ENCODE data around the gene UBL7. TPM values are rescaled to one million over a fixed set of nuclear protein-coding genes. Genes with fewer than 3 reads are reported as not detected.

The UBL7 gene
- polyA plus RNA-seq, 1 donor from 2014 or later, result 70.7 TPM

- H3K9ac ChIP-seq (ENCODE audit: low read length), result no peak overlapping the region
- no peaks in the 10 kb centered on the region for H3K79me2 ChIP-seq (replicated peaks; ENCODE audit: insufficient read depth, low read length)
- no peak overlapping the region for H3K4me3 ChIP-seq (ENCODE audit: low read length)
- no peak overlapping the region for H2AFZ ChIP-seq (ENCODE audit: low read depth, low read length)
- H3K9me3 ChIP-seq (ENCODE audit: low read length), result no peaks in the 10 kb centered on the region
- H3K4me2 ChIP-seq (ENCODE audit: low read length), result no peak overlapping the region
- TF ChIP-seq EP300 (conservative IDR thresholded peaks at IDR 0.05; ENCODE audit: poor library complexity, severe bottlenecking) (no peak), REST (IDR thresholded peaks at IDR 0.05; ENCODE audit: borderline replicate concordance) (no peak), TAF1 (IDR thresholded peaks at IDR 0.05; ENCODE audit: low read depth) (no peak), EZH2 (IDR thresholded peaks at IDR 0.05; ENCODE audit: borderline replicate concordance, insufficient read depth, low read length, poor library complexity, severe bottlenecking) (no peak), RAD21 (conservative IDR thresholded peaks at IDR 0.05) (no peak), MXI1 (conservative IDR thresholded peaks at IDR 0.05; ENCODE audit: poor library complexity, severe bottlenecking) (no peak), POLR2AphosphoS5 (IDR thresholded peaks at IDR 0.05) (no peak), SMC3 (conservative IDR thresholded peaks at IDR 0.05; ENCODE audit: poor library complexity) (no peak), CTCF (IDR thresholded peaks at IDR 0.05; ENCODE audit: poor library complexity, severe bottlenecking) (no peak)
- no peaks in the 10 kb centered on the region for H3F3A ChIP-seq (ENCODE audit: insufficient read depth, low read length, poor library complexity, severe bottlenecking)
- H3K27ac ChIP-seq (ENCODE audit: low read length), result no peak overlapping the region
- no peaks in the 10 kb centered on the region for H3K36me3 ChIP-seq (ENCODE audit: insufficient read depth, low read length)
- H3K27me3 ChIP-seq (ENCODE audit: insufficient read depth, low read depth, low read length), result no peaks in the 10 kb centered on the region
- no peaks in the 10 kb centered on the region for H3K9me2 ChIP-seq (ENCODE audit: insufficient read depth, low read length)
- H4K20me1 ChIP-seq (ENCODE audit: insufficient read depth), result no peaks in the 10 kb centered on the region
These were observed 36.6 kb upstream of the UBL7 start for GRCh38 chr15:74497584-74497983.

GRCh38 chr15:74496648-74497047, 35.7 kb upstream of the UBL7 start:
- Histone ChIP-seq H3K27ac (ENCODE audit: low read length) (no peak overlapping the region), H3K79me2 (replicated peaks; ENCODE audit: insufficient read depth, low read length) (no peaks in the 10 kb centered on the region), H3K4me3 (ENCODE audit: low read length) (no peak overlapping the region), H3K9me3 (ENCODE audit: low read length) (no peaks in the 10 kb centered on the region), H3K27me3 (ENCODE audit: insufficient read depth, low read depth, low read length) (no peaks in the 10 kb centered on the region), H3F3A (ENCODE audit: insufficient read depth, low read length, poor library complexity, severe bottlenecking) (no peaks in the 10 kb centered on the region), H3K36me3 (ENCODE audit: insufficient read depth, low read length) (no peaks in the 10 kb centered on the region), H2AFZ (ENCODE audit: low read depth, low read length) (no peak overlapping the region), H3K9ac (ENCODE audit: low read length) (no peak overlapping the region), H3K4me2 (ENCODE audit: low read length) (no peak overlapping the region), H4K20me1 (ENCODE audit: insufficient read depth) (no peaks in the 10 kb centered on the region), H3K9me2 (ENCODE audit: insufficient read depth, low read length) (no peaks in the 10 kb centered on the region)
- no peak for TF ChIP-seq SMC3 (conservative IDR thresholded peaks at IDR 0.05; ENCODE audit: poor library complexity)
- TF ChIP-seq POLR2AphosphoS5 (IDR thresholded peaks at IDR 0.05), result no peak
- TF ChIP-seq RAD21 (conservative IDR thresholded peaks at IDR 0.05), result no peak
- TF ChIP-seq MXI1 (conservative IDR thresholded peaks at IDR 0.05; ENCODE audit: poor library complexity, severe bottlenecking), result no peak
- no peak for TF ChIP-seq REST (IDR thresholded peaks at IDR 0.05; ENCODE audit: borderline replicate concordance)
- TF ChIP-seq CTCF (IDR thresholded peaks at IDR 0.05; ENCODE audit: poor library complexity, severe bottlenecking), result no peak
- no peak for TF ChIP-seq EZH2 (IDR thresholded peaks at IDR 0.05; ENCODE audit: borderline replicate concordance, insufficient read depth, low read length, poor library complexity, severe bottlenecking)
- TF ChIP-seq EP300 (conservative IDR thresholded peaks at IDR 0.05; ENCODE audit: poor library complexity, severe bottlenecking), result no peak
- TF ChIP-seq TAF1 (IDR thresholded peaks at IDR 0.05; ENCODE audit: low read depth), result no peak

All from neural cell (in vitro differentiated cells).